MV-4-11 (cell line): ENCODE measurements around the gene EIF4A2.

Source experiments
- DNase-seq: peaks from one replicate; lab custom pipeline; 2025; lab: John Stamatoyannopoulos, UW

The EIF4A2 gene

DNA sequence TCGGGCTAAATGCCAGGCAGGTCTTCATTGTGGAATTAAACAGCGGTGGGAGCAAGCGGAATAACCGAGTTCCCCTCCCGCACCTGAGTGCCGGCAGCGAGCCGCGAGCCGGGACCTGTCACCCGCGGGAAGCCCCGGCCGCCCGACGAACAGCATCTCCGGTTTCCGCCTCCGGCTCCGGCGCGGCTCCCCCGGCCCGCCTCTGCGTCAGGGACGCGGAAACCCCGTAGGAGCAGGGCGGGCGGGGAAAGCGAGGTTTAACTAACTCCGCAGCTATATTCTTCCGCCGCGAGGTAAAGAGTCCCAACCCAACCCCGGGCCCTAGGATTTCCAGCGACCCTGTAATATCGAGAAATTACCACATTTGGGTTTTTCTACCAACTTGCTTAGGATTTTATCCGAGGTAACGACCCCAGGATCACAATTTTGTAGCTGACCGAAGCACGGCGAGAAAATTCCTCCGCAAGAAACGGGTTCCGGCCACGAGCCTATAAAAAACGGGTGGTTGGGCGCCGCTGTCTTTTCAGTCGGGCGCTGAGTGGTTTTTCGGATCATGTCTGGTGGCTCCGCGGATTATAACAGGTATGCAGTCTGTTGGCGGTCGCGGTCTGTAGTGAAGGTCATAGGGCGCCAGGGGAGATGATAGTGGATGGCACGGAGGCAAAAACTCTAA is at the start of gene EIF4A2:
Gene EIF4A2, plus strand, starts transcription at position 520 of the 673 bp plus-strand sequence. Its CDS starts 34 bp downstream, at position 554.
- DNase-seq: peak; percentile 72

DNA sequence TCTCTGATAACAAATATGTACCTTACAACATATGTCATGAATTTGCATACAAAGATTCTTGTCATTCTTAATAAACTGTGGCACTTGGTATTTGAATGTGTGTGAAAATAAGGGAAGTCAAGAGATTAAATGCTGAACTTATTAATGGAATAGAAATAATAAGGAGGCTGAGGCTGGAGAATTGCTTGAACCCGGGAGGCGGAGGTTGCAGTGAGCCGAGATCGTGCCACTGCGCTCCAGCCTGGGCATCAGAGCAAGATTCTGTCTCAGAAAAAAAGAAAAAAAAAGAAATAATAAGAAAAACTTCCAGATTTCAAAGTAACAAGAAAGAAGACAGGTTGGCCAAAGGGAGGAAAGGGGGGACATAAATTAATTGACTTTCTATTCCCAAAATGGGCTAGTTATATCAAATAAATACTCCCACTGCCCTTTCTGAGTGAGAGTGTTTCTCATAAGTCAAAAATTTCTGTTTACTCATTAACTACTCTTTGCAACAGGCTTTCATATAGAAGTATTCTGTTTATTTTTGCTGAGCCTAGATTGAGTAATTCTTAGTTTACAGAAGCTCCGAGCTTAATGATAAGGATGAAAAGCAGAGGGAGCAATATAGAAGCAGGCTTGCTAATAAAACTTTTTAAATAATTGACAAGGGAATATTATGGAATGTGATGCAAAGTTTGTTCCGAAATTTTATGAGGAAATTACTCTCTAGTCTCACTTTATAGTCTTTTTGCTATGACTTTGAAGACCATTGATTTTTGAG is 40.6 kb upstream of the EIF4A2 start:
- no peak for DNase-seq

DNA sequence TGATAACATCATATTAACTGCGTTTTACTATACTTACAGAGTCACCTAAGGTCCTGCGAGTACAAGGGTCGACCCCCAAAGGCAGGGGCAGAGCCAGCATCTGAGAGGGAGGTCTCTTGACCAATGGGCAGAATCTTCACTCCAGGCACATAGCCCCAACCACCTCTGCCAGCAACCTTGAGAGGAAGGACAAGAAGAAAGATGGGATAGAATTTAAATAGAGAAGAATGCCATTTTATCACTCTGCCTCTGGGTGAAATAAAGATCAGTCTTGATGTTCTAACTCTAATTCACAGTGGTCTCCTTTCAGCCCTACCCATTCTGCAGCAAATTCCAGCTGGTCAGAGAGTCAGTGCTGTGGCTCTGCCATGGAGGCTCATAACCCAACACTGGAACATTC is 39.7 kb upstream of the EIF4A2 start:
- no peak for DNase-seq

DNA sequence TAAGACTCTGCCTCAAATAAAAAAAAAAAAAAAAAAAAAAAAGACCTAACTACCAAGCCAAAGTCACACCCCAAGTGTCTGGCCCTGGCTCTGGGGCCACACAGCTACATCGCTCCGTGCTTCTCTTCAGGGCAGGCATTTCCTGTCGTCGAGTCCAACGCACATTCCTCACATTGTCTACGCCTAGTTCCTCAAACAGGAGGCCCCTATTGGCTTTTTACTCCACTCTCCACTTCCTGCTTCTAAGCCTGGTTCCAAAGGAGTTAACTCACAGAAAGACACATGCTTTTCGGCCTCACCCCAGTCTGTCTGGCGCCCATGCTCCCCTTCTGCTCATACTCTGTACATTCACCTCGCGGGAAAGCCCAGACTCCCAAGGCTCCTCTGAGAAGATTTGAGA is 37.4 kb upstream of the EIF4A2 start:
- peak; percentile 97 for DNase-seq

DNA sequence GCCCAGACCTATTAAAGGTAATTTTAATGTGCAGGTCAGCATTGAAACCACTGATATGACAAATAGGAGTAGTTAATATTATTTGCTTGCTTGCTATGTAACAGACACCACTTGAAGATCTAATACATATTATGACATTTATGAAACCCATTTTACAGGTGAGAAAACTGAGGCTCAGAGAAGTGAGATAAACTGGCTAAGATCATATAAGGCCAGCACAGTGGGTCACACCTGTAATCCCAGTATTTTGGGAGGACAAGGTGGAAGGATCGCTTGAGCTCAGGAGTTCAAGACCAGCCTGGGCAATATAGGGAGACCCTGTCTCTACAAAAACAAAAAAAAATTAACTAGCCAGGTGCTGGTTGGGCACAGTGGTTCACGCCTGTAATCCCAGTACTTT is 33.1 kb upstream of the EIF4A2 start:
- DNase-seq: no peak

DNA sequence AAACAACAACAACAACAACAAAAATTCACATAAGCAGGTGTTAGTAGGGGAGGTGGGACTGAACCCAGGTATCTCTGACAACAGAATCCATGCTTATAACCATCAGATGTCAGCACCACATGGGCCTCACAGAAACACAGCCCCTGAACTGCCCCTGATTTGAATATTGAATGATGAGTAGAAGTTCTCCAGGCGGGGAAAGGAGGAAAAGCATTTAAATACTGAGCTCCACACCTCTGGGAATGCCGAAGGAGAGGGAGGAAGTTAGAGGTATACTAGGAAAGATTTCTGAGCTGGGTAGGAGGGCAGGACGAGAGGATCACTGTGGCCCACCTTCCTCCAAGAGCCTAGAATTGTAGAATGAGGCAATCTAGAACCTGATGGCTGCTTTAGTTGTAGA is 31.9 kb upstream of the EIF4A2 start:
- no peak for DNase-seq

DNA sequence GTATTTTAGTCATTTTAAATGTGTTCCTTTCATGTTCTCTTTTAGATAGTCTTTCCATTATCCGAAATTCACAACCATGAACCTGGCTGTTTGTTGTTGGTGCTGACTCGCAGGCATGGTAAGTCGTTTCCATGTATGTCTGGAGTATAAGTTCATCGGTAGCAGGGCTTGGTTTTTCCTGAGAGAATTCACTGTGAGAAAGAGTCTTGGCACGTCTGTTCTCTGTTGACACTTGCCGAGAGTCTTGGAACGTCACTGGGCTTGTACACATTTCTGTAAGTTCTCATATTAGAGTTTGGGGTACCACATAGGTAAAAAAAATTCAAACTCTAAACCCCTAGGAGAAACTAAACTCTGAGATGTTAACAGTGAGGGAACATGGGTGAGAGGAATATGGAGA is 29.4 kb upstream of the EIF4A2 start:
- DNase-seq: no peak

DNA sequence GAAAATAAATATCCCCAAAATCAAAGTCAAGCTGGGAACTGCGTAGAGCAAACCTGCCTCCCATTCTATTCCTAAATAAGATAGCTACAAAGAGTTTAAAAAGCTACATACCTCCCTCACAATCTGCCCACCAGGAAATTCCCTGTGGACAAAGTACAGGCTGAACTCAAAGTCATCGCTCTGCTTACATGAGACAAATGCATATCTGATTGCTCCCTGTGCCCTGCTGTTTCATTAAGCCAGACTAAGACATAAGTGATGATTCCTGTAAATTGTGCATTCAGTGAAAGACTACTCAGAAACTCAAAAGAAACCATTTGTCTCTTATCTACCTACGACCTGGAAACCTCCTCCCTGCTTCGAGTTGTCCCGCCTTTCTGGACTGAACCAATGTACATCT is 28.5 kb upstream of the EIF4A2 start:
- no peak for DNase-seq

DNA sequence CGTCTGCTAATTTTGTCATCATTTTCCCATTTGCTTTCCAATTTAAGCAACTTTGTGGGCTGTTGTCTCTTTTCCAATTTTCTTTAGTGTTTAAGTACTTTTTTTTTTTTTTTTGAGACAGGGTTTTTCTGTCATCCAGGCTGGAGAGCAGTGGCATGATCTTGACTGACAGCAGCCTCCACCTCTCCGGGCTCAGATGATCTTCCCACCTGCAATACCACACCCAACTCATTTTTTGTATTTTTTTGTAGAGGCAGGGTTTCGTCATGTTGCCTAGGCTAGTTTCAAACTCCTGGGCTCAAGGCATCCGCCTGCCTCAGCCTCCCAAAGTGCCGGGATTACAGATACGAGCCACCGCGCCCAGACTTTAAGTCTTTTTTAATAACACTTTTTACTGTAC is 26.2 kb upstream of the EIF4A2 start:
- no peak for DNase-seq

DNA sequence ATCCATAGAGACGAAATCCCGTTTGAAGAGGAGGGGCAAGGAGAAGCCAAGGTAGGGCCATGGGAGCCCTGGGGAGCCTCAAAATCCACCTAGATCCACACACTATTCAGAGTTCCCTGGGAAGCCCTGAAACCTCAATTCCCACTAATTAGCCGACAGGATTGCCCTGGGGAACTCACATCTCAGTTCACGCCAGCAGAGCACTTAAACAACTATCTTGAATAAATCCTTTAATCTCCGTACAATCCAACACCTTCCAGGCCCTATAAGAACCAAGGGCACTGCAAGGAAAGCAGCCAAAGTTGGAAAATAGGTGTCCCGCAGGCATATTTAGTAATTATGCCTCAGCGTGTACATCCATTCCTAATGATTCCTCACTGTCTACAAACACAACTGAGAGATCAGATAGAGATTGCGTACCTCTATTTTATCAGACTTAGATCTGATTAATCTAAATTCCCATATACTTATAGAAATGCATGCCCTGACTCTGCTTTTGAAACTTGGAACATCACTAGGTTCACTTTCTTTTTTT is 25.6 kb upstream of the EIF4A2 start:
- DNase-seq: no peak

DNA sequence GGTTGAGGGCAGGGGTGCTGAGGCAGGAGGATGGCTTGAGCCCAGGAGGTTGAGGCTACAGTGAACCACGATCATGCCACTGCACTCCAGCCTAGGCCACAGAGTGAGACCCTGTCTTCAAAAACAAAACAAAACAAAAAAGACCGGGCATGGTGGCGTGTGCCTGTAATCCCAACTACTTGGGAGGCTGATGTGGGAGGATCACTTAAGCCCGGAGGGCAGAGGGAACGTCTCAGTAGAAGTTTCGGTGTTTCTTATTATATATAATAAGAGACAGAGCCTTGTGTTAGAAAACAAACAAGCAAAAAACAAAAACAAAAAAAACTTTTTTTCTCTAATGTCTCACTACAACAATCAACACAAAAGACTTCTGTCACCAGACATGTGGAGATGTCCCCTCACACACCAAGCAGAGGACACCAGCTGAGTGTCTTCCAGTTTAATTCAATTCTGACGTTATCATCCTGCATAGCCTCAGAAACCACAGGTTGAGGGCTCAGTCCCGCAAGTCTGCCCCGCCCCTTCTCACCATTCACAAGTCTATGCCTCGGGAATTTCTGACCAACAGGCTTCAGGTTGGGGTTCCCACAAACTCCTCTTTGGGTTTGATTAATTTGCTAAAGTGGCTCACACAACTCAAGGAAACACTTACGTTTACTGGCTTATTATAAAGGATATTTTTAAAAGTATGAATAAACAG is 24.0 kb upstream of the EIF4A2 start:
- DNase-seq: no peak

DNA sequence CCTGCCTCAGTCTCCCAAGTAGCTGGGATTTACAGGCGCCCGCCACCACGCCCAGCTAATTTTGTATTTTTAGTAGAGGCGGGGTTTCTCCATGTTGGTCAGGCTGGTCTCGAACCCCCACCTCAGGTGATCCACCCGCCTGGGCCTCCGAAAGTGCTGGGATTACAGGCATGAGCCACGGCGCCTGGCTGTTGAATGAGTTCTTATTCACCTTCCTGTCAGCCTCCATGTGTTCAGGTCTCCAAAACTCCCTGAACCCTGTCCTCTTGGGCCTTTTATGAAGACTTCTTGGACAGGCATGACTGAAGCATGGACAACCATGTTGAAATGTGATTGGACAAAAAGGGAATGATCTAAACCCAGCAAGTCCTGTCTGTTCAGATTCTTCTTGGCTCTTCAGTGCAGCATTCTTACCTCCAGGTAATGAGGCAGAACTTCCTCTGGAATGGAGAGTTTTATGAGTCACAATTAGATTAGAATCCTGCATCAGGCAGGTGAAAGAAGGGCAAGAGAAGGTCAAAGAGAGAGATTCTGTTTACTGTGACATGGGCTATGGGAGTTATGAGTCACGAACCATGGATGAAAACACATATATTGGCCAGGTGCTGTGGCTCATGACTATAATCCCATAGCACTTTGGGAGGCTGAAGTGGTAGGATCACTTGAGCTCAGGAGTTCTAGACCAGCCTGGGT is 23.1 kb upstream of the EIF4A2 start:
- no peak for DNase-seq

DNA sequence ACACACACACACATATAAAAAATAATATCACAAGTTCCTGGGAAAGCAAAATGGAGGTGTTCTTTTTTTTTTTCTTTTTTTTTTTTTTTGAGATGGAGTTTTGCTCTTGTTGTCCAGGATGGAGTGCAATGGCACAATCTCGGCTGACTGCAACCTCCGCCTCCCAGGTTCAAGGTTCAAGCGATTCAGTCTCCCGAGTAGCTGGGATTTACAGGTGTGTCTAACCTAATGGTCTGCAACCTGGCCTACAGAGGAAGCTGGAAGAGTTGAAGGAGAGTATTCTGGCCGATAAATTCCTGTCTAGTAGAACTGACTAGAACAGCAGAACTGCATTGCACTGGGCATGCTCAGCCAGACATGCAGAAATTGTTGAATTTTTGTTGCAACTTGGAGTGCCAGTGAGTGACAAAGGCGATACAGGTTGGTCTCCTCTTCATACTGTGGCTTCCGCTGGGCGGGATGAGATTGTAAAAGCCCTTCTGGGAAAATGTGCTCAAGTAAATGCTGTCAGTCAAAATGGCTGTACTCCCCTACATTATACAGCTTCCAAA is 22.4 kb upstream of the EIF4A2 start:
- DNase-seq: no peak

DNA sequence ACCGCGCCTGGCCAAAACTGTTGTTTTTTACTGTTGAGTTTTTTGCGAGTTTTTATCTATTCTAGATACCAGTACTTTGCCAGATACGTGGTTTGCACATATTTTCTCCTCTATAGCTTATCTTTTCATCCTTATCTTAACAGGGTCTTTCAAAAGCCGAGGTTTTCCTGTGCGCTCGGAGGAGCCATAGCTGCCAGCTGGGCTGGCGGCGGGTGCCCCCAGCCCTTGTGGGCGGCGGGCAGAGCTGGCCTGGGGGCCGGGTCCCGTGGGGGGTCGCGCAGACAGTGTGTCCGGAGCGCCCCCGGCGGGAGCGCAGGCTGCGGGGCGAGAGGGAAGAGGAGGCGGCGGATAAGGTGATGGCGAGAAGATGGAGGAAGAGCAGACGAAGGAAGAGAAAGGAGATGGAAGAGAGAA is 11.1 kb upstream of the EIF4A2 start:
- DNase-seq: no peak

DNA sequence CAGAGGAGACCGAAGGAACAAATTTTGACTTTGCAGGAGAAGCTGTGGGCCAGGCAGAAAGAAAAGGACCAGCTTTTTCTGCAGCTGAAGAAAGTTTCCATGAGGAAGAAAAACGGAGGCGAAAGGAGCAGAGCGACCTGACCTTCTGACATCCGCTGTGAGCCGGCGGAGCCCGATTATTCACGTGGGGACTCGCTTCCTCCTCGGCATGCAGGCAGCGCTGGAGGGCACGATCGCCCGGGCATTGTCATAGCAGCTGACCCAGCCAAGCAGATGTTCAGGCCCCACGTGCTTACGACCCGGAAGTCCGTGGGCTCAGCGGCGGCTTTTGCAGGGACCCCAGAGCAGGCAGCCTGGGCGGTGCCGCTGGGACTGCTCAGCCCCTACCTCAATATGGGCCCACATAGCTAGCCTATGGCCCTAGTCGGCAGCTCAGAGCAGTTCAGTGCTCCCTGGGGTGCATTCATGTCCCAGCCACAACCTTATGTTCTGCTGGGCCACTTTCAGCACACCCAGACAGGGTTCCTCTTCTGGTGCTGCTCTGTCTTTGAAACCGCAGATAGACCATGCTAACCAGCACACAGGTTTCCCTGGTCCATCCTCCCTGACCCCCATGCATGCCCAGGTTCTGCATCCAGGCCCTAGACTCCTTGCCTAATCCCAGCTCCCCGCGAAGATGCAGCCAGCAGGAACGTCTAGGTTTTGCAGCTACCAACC is 10.5 kb upstream of the EIF4A2 start:
- peak; percentile 91 for DNase-seq

DNA sequence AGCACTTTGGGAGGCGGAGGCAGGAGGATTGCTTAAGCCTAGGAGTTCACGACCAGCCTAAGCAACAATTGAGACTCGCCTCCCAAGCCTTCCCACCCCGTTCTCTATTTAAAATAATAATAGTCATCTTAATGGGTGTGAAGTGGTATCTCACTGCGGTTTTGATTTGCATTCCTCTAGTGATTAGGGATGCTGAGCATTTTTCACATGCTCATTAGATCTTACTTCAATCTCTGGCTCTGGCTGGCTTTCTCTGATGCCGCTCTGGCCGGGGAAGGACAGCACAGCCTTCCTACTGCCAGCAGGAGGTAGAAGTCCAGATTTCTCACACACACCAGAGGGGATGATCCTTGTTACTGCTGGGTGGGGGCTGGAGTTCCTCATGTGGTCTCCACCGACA is 7.4 kb upstream of the EIF4A2 start:
- DNase-seq: no peak

DNA sequence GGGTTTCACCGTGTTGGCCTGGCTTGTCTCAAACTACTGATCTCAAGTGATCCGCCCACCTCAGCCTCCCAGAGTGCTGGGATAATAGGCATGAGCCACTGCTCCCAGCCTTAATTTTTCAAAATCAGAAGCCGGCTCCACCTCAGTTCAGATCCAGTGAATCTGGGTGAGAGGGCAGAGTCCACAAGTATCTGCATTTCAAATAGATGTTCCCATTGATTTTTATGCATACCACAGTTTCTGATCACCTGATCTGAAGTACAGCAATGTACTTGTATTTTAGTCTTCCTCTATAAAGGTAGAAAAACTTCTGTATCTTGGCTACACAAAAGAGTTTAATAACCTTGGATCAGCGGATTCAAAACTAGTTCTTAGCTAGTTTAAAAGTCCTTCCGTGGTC is 4.2 kb upstream of the EIF4A2 start:
- DNase-seq: no peak

DNA sequence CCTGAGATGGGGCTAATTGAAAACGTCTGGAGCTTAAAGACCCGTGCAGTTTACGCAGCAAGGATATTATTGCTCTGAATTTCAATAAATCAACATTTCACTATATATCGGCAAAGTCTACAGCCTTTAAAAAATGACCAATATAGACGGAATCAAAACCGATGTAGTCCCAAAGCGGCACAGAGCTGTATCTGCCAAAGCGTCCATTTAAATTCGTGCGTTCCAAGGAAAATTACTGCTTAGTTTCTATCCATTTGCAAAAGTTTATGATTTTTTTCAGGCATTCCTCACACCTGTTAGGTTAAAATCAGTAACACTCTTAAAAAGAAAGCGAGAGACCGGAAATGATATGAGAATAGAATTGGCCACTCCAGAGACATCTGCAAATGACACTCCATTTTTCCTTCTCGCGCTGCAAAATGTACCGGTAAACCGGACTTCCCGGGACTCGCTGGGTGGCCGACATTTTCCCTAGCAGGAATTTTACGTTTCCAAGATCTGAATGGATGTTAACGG is 777 bp upstream of the EIF4A2 start:
- no peak for DNase-seq

DNA sequence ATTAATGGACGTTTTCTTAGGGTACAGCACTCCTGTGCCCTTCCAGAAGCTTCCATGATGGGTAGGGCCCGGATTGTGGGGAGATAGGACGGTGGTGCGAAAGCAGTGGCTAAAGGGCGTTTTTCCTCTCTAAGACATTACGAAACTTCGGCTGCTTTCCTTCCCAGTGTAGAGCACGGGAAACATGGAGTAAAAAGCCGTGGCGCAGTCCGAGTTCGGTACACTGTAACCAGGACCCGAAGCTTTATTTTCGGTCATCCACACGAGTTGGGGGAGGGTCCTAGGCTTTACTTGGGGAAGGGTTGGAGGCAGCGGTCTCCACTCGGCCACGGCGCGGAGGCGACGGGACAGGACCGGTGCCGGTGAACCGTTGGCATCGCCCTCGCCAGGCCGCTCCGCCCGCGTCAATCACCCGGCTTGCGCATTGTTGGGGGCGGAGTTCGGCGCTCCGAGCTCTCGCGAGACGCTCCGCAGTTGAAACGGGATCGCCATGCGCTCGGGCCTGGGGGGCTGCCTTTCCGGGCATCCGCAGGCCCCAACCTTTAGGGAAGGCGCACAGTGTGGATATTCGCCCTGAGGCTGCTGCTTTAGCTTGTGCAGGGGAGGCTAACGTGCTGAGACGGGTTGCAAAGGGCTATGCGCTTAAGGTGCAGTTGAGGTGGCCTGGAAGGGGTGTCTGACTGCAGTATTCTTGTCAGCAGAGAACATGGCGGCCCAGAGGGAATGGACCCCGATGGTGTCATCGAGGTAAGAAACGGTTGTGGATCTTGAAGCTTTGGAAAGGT is 546 bp downstream of the EIF4A2 start:
- peak; percentile 43 for DNase-seq

DNA sequence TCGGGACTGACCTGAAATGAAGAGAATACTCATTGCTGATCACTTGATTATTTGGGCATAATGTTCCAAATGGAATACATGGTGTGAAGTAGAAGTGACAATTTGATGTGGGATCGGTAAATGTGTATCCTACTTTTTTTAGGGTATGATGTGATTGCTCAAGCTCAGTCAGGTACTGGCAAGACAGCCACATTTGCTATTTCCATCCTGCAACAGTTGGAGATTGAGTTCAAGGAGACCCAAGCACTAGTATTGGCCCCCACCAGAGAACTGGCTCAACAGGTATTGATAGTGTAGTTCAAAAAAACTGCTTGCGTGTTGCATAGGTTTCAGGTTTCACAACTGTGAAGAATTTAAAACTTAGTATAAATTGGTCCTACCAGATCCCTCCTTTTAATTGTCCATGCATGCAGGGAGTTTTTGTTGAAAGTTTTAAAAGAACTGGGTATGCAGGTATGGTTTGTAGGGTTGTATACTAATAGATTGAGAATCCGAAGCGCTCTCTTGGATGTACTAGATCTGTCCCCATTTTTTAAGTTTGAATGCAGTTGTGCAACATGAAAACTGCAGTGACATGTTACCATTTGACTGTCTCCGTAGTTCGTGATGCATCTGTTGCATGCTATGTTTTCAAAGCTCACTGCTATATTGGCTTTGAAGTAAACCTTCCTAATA is 1.6 kb downstream of the EIF4A2 start:
- no peak for DNase-seq
